SU-DHL-6 (cell line): Measurements from ENCODE around the gene MVP.
"Not testable (repeated sequence)": the region's sequence is repeated elsewhere in the genome, so short reads cannot be mapped to it uniquely, and the experiment has no call there.

ENCODE experiments used
- H2AFZ ChIP-seq: fragments of 200-600 bp; sonication (generic); 2 replicates; pipeline ENCODE4 v1.6.1; 2014; ENCODE audit warnings: low read depth, mild to moderate bottlenecking, moderate library complexity, mixed read lengths, antibody characterized with exemption, low read length; ENCODE audit not compliant: severe bottlenecking
- H3F3A ChIP-seq: fragments of 200-600 bp; shearing (Covaris generic); 2 replicates; pipeline ENCODE4 v1.6.0; 2016; ENCODE audit warnings: antibody characterized with exemption, mild to moderate bottlenecking; ENCODE audit not compliant: insufficient read depth
- H3K27ac ChIP-seq: fragments of 200-600 bp; sonication (generic); 2 replicates; pipeline ENCODE4 v1.5.1; 2016; ENCODE audit warnings: low read depth, mild to moderate bottlenecking, low read length, moderate library complexity, mixed read lengths
- H3K27me3 ChIP-seq: fragments of 200-600 bp; sonication (generic), shearing (Covaris generic); 2 replicates; pipeline ENCODE4 v1.6.0; 2014; ENCODE audit warnings: mild to moderate bottlenecking, low read length
- H3K36me3 ChIP-seq: fragments of 200-600 bp; sonication (generic); 2 replicates; pipeline ENCODE4 v1.6.1; 2014; ENCODE audit warnings: mild to moderate bottlenecking, low read length, mixed read lengths
- H3K4me2 ChIP-seq: fragments of 300-600, 200-600 bp; shearing (Covaris generic), sonication (generic); 2 replicates; pipeline ENCODE4 v1.6.0; 2014; ENCODE audit warnings: low read length, low read depth, mild to moderate bottlenecking; ENCODE audit not compliant: poor library complexity, severe bottlenecking
- H3K4me3 ChIP-seq: fragments of 200-600 bp; sonication (generic); 2 replicates; pipeline ENCODE4 v1.5.1; 2014; ENCODE audit warnings: antibody characterized with exemption, low read length, mild to moderate bottlenecking, mixed read lengths; ENCODE audit not compliant: insufficient read depth, poor library complexity, severe bottlenecking
- H3K79me2 ChIP-seq: fragments of 200-600 bp; sonication (generic); 2 replicates; pipeline ENCODE4 v1.6.1; 2014; ENCODE audit warnings: mild to moderate bottlenecking, low read length, moderate library complexity; ENCODE audit not compliant: insufficient read depth
- H3K9ac ChIP-seq: fragments of 200-600 bp; sonication (generic); 2 replicates; pipeline ENCODE4 v1.7.0; 2014; ENCODE audit warnings: mild to moderate bottlenecking, low read length
- H3K9me2 ChIP-seq: fragments of 200-600 bp; sonication (generic); replicated peaks from 2 replicates; pipeline ENCODE4 v1.6.1; 2014; ENCODE audit warnings: low read length; ENCODE audit not compliant: insufficient read depth
- H3K9me3 ChIP-seq: fragments of 200-600 bp; sonication (generic); 2 replicates; pipeline ENCODE4 v1.6.1; 2014; ENCODE audit warnings: low read length, mixed read lengths; ENCODE audit not compliant: insufficient read depth
- H4K20me1 ChIP-seq: fragments of 200-600 bp; sonication (generic); 2 replicates; pipeline ENCODE4 v1.6.1; 2014; ENCODE audit warnings: low read depth, mild to moderate bottlenecking, antibody characterized with exemption, low read length, moderate library complexity, mixed read lengths
- CTCF ChIP-seq: fragments of 200-600 bp; sonication (generic); IDR thresholded peaks from one replicate; pipeline ENCODE4 v1.5.1; 2017; ENCODE audit warnings: antibody characterized with exemption, mild to moderate bottlenecking, low read length, moderate library complexity; ENCODE audit not compliant: insufficient read depth, poor library complexity, severe bottlenecking
- EZH2phosphoT487 ChIP-seq: fragments of 200-600 bp; sonication (generic), shearing (Covaris generic); conservative IDR thresholded peaks from 2 replicates; pipeline ENCODE4 v1.6.1; 2018; ENCODE audit warnings: mild to moderate bottlenecking, antibody characterized with exemption, low read length, moderate library complexity, mixed read lengths

MVP gene

GRCh38 chr16:29790949-29791844 lies 29.1 kb upstream of the MVP start:
- peak overlapping the region; percentile 70 for H2AFZ ChIP-seq
- peak overlapping the region; percentile 95 for H3K4me2 ChIP-seq
- H3K27me3 ChIP-seq = no peaks in the 10 kb centered on the region
- TF ChIP-seq EZH2phosphoT487 (no peak), CTCF (no peak)
- peaks cover 57% of the 10 kb centered on the region for H3K79me2 ChIP-seq
- peak overlapping the region; percentile 99 for H3K9ac ChIP-seq
- H3K4me3 ChIP-seq = peak overlapping the region; percentile 88
- H3K9me2 ChIP-seq = no peaks in the 10 kb centered on the region
- peaks cover 7% of the 10 kb centered on the region; the same call in 1 of the 2 replicates for H3K36me3 ChIP-seq
- no peaks in the 10 kb centered on the region for H3K9me3 ChIP-seq
- peaks cover 4% of the 10 kb centered on the region; the same call in 1 of the 2 replicates for H3F3A ChIP-seq
- peaks cover 7% of the 10 kb centered on the region; the same call in 1 of the 2 replicates for H4K20me1 ChIP-seq
- peak overlapping the region; percentile 74 for H3K27ac ChIP-seq

- no peaks in the 10 kb centered on the region for H3K9me3 ChIP-seq
- peak overlapping the region; percentile 95 for H3K4me2 ChIP-seq
- H4K20me1 ChIP-seq = peaks cover 7% of the 10 kb centered on the region; the same call in 1 of the 2 replicates
- H3K27ac ChIP-seq = 0 out of 2 replicates have a peak overlapping the region, but pooled peaks have one; percentile 74
- H2AFZ ChIP-seq = no peak overlapping the region
- H3K27me3 ChIP-seq = no peaks in the 10 kb centered on the region
- TF ChIP-seq CTCF (no peak), EZH2phosphoT487 (no peak)
- H3K4me3 ChIP-seq = peak overlapping the region; percentile 88
- H3K79me2 ChIP-seq = peaks cover 63% of the 10 kb centered on the region
- H3K36me3 ChIP-seq = peaks cover 7% of the 10 kb centered on the region; the same call in 1 of the 2 replicates
- H3K9me2 ChIP-seq = no peaks in the 10 kb centered on the region
- peaks cover 4% of the 10 kb centered on the region; the same call in 1 of the 2 replicates for H3F3A ChIP-seq
- peak overlapping the region; percentile 99 for H3K9ac ChIP-seq
Measured at GRCh38 chr16:29791845-29792807, 28.1 kb upstream of the MVP start.

- peaks cover 17% of the 10 kb centered on the region for H3K36me3 ChIP-seq
- not testable (repeated sequence) for H3K9me2 ChIP-seq, H4K20me1 ChIP-seq, H3K27ac ChIP-seq, H3K4me3 ChIP-seq, H3K9ac ChIP-seq, H3K27me3 ChIP-seq, H2AFZ ChIP-seq, H3K9me3 ChIP-seq, H3F3A ChIP-seq, H3K4me2 ChIP-seq
- peaks cover 68% of the 10 kb centered on the region for H3K79me2 ChIP-seq
Measured at GRCh38 chr16:29793153-29793552, 27.1 kb upstream of the MVP start.
